Suppressor macrophage (primary cell): ENCODE measurements around the gene MEIG1.
"Not testable (repeated sequence)": the region's sequence is repeated elsewhere in the genome, so short reads cannot be mapped to it uniquely, and the experiment has no call there.

Experiments
- DNase-seq, 4 experiments: peaks; one replicate each; pipeline ENCODE4 v3.0.0-alpha.2; 2020 to 2022
- total RNA-seq, 17 experiments: gene quantifications; one replicate each; lab custom pipeline; 2026; ENCODE audit warnings: mixed read lengths in 6 of 17, inconsistent platforms in 3 of 17; lab: John Stamatoyannopoulos, UW

Gene MEIG1, protein sequence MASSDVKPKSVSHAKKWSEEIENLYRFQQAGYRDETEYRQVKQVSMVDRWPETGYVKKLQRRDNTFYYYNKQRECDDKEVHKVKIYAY
- total RNA-seq = 0 to 0.99 (median 0.07) reads per million in 17 experiments

GRCh38 chr10:14959221-14960057 lies at the start of gene MEIG1:
Gene MEIG1 (plus strand): TSS chr10:14959388. CDS start chr10:14966469, 7,081 bp downstream.
- DNase-seq = peak; percentile 92 to 96 (median 96)

- DNase-seq = no peak
Measured at GRCh38 chr10:14910953-14911352, 48.2 kb upstream of the MEIG1 start.

DNA sequence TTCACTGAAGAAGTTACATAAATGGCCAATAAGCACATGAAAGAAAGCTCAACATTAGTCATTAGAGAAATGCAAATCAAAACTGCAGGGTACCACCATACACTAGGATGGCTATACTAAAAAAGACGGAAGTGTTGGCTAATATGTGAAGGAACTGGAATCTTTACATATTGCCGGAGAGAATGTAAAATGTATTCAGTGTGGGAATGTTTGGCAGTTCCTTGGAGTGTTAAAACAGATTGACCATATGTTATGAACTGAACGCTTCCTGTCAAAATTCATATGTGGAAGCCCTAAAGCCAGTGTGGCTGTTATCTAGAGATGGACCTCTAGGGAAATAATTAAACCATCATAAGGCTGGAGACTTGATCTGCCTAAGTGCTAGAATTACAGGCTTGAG lies 47.4 kb upstream of the MEIG1 start:
- no peak for DNase-seq

DNA sequence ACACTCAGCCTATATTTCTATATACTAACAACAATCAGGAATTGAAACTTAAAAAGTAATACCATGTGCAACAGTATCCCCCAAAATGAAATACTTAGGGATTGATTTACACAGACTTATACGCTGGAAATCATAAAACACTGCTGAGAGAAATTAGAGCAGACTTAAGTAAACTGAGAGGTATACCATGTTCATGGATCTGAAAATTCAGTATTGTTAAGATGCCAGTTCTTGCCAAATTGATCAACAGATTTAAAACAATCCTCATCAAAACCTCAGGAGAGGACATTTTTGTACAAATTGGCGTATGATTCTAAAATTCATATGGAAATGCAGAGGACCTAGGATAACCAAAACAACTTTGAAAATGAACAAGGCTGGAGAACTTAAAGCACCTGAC lies 42.6 kb upstream of the MEIG1 start:
- DNase-seq = no peak

- no peak for DNase-seq
Measured at GRCh38 chr10:14917827-14918226, 41.4 kb upstream of the MEIG1 start.

GRCh38 chr10:14918964-14919363 lies 40.2 kb upstream of the MEIG1 start:
- no peak for DNase-seq

DNA sequence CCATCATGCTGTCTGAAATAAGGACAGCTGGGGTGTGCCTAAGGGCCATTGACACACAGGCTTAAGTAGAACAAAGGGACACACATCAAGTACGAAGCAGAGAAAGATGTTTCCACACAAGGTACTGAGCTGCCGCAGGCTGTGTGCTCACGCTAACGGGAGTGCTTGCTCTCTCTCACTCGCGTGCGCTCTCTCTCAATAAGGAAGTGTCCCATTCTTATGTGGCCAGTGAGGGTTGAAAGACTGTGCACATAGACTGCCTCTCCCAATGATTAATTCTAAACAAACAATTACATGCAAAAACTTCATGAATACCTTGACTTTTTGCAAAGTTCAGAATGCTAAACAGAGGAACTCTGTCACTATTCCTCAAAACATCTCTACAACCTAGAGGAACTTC lies 35.2 kb upstream of the MEIG1 start:
- no peak for DNase-seq

- no peak for DNase-seq
Measured at GRCh38 chr10:14925268-14925667, 33.9 kb upstream of the MEIG1 start.

DNA sequence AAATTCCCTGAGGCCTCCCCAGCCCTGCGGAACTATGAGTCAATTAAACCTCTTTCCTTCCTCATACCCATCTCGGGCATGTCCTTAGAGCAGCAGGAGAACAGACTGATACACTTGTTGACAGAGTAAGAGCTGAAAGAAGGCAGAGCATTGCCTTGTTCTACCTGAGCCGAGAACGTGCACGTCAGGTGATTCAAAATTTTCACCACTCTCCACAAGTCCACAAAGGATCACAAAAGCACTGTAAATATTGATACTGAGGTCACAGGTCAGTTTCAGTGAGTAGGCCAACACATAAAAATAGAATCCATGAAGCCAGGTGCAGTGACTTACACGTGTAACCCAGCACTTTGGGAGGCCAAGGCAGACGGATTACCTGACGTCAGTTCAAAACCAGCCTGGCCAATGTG lies 33.1 kb upstream of the MEIG1 start:
- no peak for DNase-seq

- DNase-seq = peak in 2 of 4 experiments; percentile 6 to 7
Measured at GRCh38 chr10:14926722-14927416, 32.3 kb upstream of the MEIG1 start.

DNA sequence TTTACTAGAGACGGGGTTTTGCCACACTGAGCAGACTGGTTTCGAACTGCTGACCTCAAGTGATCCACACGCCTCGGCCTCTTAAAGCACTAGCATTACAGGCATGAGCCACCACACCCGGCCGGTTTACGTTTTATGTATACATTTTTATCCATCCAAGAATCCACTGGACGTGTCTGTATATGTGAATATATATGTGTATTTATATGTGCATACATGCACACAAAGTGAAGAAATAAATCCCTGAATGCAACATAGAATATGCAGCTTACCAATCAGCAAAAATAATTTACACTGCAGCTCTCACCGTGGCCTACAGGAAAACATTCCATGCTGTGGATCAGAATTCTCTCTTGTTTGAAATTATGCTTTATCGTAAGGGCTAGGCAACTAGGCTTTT lies 28.6 kb upstream of the MEIG1 start:
- DNase-seq = no peak

DNA sequence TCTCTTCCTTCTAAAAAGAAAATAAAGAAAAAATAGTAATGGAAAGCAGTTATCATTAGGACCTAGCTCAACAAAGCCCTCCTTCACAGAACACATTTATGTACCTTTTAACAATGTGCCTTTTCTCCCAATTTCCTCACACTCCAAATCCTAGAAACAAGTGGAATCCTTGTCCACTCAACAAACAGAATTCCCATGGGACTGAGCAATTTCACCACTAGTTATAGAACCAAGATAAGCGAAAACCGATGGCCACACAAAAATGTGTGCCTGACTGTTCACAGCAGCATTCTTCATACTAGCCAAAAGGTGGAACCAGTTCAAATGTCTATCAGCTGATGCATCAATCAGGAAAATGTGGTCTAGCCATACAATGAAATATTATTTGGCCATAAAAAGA lies 22.6 kb upstream of the MEIG1 start:
- DNase-seq = no peak

GRCh38 chr10:14938971-14939370 lies 20.2 kb upstream of the MEIG1 start:
- DNase-seq = peak; percentile 45 to 72 (median 64)

DNA sequence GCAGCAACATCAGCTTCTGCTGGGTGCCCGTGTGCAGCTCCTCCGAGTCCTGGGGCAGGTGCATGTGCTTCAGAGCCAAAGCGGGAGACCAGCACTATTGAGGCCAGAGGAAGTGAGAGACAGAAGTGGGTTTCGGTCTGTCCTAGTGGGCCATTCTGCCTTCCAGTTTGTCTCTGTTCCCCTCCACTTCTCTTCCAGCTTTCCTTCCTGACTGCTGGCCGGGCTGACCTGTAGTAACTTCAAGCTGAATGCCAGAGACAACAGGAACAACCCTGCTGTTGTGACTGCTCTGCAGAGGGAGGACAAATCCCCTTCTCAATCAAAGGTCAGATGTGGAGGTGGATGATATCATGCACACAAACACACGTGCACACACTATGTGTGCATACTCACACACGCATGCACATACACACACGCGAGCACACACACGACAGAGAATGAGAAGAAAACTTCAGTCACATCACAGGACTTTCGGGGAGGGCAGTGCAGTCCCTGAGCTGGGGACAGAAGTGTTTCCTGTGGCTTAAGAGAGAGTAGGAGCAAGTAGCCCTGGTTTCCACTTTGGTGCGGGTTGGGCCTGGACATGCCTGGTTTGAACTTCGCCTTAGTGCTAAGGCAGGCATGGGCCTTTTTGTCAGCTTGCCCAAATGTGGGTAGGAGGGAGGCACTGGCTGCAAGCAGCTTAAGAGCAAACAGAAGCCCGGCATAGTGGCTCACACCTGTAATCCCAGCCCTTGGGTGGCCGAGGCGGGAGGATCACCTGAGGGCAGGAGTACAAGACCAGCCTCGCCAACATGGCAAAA lies 16.8 kb upstream of the MEIG1 start:
- DNase-seq = not testable (repeated sequence)

DNA sequence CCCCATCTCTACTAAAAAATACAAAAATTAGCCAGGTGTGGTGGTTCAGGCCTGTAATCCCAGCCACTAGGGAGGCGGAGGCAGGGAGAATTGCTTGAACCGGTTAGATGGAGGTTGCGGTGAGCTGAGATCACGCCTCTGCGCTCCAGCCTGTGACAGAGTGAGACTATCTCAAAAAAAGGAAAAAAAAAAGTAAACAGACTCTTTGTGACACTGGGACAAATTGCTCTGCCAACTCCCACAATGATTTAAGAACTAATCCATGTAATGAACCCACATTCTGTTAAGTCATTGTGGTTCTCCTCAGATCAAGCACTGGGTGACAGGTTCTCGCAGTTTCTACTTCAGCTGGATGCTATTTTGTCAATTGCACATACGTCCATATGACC lies 16.2 kb upstream of the MEIG1 start:
- DNase-seq = not testable (repeated sequence)

- DNase-seq = no peak
Measured at GRCh38 chr10:14945108-14945507, 14.1 kb upstream of the MEIG1 start.

DNA sequence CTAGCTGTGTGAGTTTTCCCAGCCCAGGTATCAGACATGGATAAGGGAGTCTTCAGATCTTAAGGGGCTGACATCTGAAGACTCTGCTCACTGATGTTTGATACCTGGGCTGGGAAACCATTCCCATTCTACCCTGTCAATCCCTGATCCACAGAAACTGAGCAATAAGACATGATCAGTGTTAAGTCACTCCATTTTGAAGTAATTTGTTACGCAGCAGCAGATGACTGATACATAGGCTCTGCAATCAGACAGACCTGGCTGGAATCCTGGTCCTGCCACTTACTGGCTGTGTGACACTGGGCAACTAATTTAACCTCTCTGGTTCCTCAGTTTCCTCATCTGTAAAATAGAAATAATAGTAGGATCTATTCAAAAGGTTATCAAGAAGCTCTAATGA lies 11.9 kb upstream of the MEIG1 start:
- no peak for DNase-seq

DNA sequence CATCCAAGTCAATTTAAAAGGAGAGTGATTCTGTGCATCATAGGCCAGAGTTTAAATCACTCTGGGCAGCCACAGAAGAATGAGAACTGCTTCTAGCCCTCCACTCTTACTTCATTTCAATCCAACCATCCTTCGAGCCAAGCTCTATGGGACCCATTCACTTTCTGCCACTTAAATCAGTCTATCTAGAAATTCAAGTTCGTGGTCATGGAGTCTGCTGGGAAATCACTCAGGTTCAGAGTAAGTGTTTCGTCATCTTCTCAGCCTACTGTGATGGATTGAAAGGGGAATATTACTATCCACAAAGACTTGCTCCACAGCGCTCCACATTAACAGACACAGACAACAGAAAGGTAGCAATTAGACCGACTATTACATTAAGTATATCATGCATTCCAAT lies 9.9 kb upstream of the MEIG1 start:
- DNase-seq = no peak

DNA sequence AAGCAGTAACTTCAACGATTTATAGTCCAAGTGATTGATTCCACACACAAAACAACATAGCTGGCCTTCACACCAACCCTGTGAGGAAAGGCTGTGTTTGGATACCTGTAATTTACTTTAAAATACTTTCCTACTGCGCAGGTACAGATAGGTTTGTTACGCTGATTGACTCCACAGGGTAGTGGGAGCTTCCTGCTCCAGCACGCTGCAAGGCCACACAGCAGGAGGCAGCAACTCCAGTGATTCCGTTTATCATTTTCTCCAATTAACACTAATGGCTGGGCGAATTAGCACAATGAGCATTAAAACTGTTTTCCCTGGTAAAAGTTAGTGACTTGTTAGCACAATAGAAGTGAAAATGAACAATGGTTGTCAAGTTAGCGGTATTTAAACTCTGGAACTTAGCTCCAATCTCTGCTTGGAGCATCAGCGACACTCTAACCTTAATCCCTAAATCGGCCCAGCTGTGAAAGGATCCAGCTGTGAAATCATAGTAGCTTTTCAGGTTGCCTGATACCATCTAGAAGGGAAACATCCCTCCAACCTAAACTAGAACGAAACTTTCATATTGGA lies 6.3 kb upstream of the MEIG1 start:
- peak in 2 of 4 experiments; percentile 9 to 11 for DNase-seq

- DNase-seq = peak; percentile 56 to 86 (median 69)
Measured at GRCh38 chr10:14953424-14954000, 5.7 kb upstream of the MEIG1 start.

DNA sequence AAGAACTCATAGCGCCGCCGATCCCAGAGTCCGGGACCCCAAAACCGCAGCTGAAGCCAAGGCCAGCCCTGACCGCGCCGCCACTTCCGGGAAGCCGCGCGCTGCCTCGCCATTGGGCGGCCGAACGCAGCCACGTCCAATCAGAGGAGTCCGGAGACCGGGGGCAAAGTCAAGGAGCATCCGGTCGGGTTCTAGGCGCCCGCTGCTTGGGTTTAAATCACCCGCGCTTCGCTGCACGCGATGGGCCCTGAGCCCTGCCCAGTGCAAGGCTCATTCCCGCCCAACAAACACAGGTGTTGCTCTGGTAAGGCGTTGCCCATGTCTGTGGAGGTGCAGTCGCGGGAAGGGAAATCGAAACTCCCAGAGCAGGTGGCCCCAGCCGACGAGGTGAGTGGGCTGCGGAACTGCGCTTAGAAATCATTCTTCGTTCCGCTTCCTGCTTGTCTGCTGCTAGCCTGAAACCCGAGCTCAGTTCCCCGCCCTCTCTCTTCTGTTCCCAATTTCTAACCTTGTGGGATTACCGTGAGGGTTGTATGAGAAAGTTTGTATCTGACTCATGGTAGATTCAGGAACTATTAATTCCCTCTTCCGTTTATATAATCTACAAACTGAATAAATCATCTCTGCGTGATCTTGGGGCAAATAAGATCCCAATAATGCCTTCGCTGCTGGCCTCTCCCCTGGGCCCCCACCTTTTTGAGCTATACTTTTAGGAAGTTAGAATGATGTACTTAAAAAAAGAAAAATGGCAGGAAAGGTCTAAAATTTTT lies 5.0 kb upstream of the MEIG1 start, which contains the start of gene DCLRE1C:
Gene DCLRE1C, minus strand, starts transcription at position 96 of the 770 bp plus-strand sequence. Its CDS starts 86 bp downstream, at position 10.
- DNase-seq = peak; percentile 92 to 96 (median 94)
